NCI-H510A treated with DMSO at 0.1 percent for 48 hours (cell line): ENCODE measurements around the gene SSR2.

ENCODE experiments used
- DNase-seq: peaks from one replicate; lab custom pipeline; 2025; lab: John Stamatoyannopoulos, UW

SSR2 gene

GRCh38 chr1:155973723-155974122, 47.0 kb downstream of the SSR2 start:
- DNase-seq = no peak

GRCh38 chr1:155971910-155972809, 48.6 kb downstream of the SSR2 start:
- no peak for DNase-seq

DNA sequence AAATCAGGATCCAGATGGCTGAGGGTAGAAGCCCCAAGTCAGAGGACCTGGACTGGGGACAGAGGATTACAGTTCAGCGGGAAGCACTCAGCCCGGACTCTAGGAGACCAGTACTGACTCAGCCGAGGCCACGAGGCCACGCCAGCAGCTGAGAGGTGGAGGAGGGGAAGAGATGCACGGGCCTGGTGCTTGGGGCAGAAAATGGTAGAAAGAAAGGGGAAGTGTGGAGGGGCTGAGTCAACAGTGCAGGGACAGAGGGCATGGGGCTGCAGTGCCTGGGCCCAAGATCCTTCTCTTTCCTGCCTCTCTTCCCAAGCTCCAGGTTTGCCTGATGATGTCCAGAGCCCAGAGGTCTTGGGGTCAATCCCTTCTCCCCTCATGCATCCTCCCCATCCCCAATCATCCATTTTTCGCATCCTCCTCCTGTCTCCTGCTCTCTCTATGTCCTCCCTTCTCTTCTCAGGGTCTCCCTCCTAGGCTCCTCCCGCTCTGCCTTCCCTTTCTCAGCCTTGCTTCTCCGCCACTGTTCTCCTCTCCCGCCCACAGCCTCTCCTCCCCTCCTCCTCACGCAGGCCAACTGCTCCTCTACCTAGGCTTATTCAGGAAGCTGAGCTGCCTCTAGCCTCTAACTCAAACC, 50.1 kb downstream of the SSR2 start:
- no peak for DNase-seq

DNA sequence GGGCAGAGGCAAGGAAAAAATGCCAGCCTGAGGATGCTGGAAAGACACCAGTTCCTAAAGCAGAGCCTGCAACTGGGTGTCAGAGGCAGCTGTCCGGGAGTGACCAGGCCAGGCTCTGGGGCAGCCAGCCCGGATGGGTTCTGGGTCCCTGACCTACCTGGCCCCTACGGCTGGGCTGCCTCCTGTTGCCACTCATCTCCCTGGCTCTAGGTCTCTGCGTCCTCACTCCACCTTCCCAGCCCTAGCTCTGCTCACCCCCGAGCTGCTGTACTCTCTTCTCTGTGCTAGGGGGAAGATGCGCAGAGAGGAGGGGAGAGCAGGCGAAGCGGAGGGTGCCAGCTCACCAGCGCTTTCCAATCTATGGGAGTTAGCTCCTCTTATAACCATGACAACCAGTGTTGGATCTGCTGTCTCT, 51.4 kb downstream of the SSR2 start:
- no peak for DNase-seq

GRCh38 chr1:155968670-155969069, 52.1 kb downstream of the SSR2 start:
- no peak for DNase-seq

DNA sequence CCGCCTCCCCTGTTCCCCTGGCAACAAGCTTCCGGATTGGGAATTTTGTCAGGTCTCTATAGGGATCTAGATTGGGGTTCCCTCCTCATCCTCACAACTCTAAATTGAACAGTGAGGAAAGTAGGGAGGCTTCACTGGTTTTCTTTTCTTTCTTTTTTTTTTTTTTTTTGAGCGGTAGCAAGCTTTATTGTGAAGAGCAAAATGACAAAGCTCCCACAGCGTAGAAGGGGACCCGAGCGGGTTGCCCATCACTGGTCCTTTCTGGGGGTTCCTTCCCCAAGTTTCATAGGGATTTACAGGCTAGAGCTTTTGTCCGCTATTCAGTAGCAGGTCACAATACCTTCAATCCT, 52.7 kb downstream of the SSR2 start:
- no peak for DNase-seq

GRCh38 chr1:155967341-155968050, 53.3 kb downstream of the SSR2 start:
- DNase-seq = peak; percentile 46

- no peak for DNase-seq
Observed at GRCh38 chr1:155966750-155967149, 54.0 kb downstream of the SSR2 start.

DNA sequence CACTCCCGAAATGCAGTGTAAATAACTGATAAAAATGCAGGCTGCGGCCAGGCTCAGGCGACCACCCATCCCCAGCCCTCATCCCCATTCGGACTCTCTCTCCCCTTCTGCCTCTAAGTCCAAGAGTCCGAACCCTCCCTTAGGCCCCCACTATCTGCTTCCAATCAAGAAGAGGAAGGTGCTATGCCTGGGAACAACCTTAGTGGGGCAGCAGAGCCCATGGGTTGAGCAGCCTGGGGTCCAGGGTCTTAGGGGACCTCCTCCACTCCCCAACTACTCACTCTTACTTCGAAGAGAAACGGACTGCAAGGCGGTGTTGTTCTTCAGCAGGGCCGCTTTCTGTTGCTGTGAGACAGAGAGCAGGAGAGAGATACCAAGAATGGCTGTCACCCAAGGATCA, 54.6 kb downstream of the SSR2 start:
- DNase-seq = no peak

- DNase-seq = no peak
Observed at GRCh38 chr1:155964193-155964592, 56.6 kb downstream of the SSR2 start.

DNA sequence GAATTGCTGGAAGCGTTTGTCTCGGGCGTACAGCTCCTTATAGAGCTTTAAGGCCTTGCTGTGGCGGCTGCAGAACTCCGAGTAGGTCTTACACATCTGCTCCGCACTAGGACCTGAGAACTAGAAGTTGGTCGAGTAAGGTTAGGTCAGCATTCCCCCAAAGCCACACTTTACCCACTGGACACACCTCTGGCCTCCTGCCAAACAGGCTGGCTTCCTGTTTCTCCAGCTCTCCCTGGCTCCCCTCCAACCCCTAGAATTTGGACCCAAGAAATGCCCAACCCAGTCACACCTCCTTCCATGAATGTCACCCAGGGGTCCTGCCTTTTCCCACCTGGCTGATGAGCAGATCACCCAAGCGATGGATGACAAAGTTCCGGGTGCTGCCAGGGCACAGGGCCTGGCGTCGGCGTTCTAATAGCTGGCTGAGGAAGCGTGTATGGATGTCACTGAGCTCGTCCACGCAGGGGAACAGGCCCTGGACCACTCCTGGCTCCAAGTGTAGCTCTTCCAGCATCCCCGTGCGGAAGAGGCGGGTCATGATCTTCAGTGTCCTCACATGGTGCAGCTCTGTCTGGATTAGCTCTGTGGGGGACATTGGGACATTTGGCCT, 58.0 kb downstream of the SSR2 start:
- no peak for DNase-seq

DNA sequence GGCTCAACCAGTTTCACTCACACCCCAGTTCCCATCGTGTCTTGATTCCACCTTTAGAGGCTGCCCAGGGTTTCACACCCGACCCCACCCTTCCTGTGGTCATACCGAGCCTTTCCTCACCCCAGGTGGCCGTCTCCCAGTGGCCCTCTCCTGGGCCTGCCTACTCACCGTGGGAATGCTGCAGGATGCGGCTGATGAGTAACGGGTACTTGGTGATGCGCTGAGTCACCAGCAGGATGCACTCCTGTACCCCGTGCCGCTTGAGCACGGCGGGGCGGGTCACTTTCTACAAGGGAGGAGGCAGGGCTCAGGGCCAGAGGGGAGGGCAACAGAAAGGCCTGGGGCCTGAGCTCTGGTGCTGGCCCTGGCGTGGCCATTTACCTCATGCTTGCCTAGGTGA, 58.8 kb downstream of the SSR2 start:
- no peak for DNase-seq

DNA sequence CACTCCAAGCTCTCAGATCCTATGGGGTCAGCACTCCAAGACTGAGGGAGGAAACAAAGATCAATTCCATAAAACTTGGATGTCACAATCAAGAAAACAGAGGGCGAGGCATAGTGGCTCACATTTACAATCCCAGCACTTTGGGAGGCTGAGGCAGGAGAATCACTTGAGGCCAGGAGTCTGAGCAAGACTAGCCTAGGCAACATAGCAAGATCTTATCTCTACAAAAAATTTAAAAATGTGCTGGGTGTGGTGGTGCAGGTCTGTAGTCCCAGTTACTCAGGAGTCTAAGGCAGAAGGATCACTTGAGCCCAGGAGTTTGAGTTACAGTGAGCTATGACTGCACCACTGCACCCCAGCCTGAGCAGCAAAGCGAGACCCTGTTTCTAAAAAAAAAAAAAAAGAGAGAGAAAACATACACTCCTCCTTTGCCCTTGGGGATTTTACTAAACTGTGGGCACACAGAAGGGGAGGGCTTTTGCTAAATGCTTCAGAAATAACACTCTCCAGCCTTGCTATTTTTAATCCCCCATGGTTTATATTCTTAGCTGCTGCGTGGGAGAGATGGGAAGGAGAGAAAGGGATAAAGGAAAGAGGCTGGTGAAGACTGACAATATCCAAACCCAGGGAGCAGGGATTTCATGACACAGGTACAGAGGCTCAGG, 60.5 kb downstream of the SSR2 start:
- no peak for DNase-seq
